Liver (tissue), 9 donors: ENCODE measurements around the gene MLH1. TPM values are rescaled to one million over a fixed set of nuclear protein-coding genes. Genes with fewer than 3 reads are reported as not detected.

ENCODE experiments used
- DNase-seq: peaks from one replicate; pipeline ENCODE4 v3.0.0-alpha.2; 2017; ENCODE audit warnings: low spot score
- H3K27ac ChIP-seq, 2 donors: one replicate each; pipeline ENCODE4 v1.7.0; 2013; ENCODE audit warnings: inconsistent platforms in 2 of 2, low read length in 2 of 2, control low read depth in 1 of 2, low read depth in 1 of 2, mild to moderate bottlenecking in 1 of 2
- H3K27me3 ChIP-seq, 4 donors: one replicate each; pipeline versions ENCODE4 v1.6.1 to v1.7.0; 2013; ENCODE audit warnings: low read length in 3 of 4, inconsistent platforms in 1 of 4, mild to moderate bottlenecking in 1 of 4, moderate library complexity in 1 of 4; ENCODE audit not compliant: control insufficient read depth in 4 of 4, insufficient read depth in 4 of 4
- H3K36me3 ChIP-seq, 4 donors: one replicate each; pipeline versions ENCODE4 v1.6.1 to v1.7.0; 2013; ENCODE audit warnings: low read length in 3 of 4, mild to moderate bottlenecking in 3 of 4, low read depth in 1 of 4, moderate library complexity in 1 of 4; ENCODE audit not compliant: control insufficient read depth in 4 of 4, insufficient read depth in 3 of 4
- H3K4me1 ChIP-seq, 4 donors: one replicate each; pipeline versions ENCODE4 v1.6.1 to v1.7.0; 2013; ENCODE audit warnings: low read length in 3 of 4, mild to moderate bottlenecking in 3 of 4, moderate library complexity in 1 of 4; ENCODE audit not compliant: control insufficient read depth in 4 of 4, insufficient read depth in 4 of 4
- H3K4me3 ChIP-seq, 3 donors: one replicate each; pipeline versions ENCODE4 v1.6.1 to v1.7.0; 2013; ENCODE audit warnings: low read length in 3 of 3, control low read depth in 1 of 3, low read depth in 1 of 3, mild to moderate bottlenecking in 1 of 3
- H3K9ac ChIP-seq, 2 donors: one replicate each; pipeline ENCODE4 v1.7.0; 2013; ENCODE audit warnings: low read length in 2 of 2, mild to moderate bottlenecking in 2 of 2, moderate library complexity in 2 of 2, control low read depth in 1 of 2, low read depth in 1 of 2
- H3K9me3 ChIP-seq, 4 donors: one replicate each; pipeline versions ENCODE4 v1.6.1 to v1.7.0; 2013; ENCODE audit warnings: low read length in 3 of 4; ENCODE audit not compliant: control insufficient read depth in 4 of 4
- ATF3 ChIP-seq: IDR thresholded peaks from 2 replicates; pipeline ENCODE4 v1.6.1; 2016; ENCODE audit warnings: antibody characterized with exemption
- CTCF ChIP-seq: fragments of 150-350 bp; IDR thresholded peaks from 2 replicates; pipeline ENCODE4 v1.5.1; 2017; ENCODE audit warnings: improper control_type of control experiment, low read depth, low read length; ENCODE audit not compliant: missing input control
- EGR1 ChIP-seq, 2 donors: IDR thresholded peaks; 2 replicates each; pipeline ENCODE4 v1.6.1; 2016 to 2018; ENCODE audit warnings: antibody characterized with exemption in 2 of 2, low read depth in 2 of 2
- FOXA1 ChIP-seq: IDR thresholded peaks from 2 replicates; pipeline ENCODE4 v1.6.1; 2016; ENCODE audit warnings: antibody characterized with exemption
- FOXA2 ChIP-seq: IDR thresholded peaks from 2 replicates; pipeline ENCODE4 v1.6.1; 2016; ENCODE audit warnings: antibody characterized with exemption
- GABPA ChIP-seq, 2 donors: IDR thresholded peaks in 1 of 2; conservative IDR thresholded peaks in 1 of 2; 2 replicates each; pipeline ENCODE4 v1.6.1; 2016; ENCODE audit warnings: antibody characterized with exemption in 2 of 2, mild to moderate bottlenecking in 1 of 2, moderate library complexity in 1 of 2
- HNF4A ChIP-seq, 2 donors: conservative IDR thresholded peaks; 2 replicates each; pipeline ENCODE4 v1.6.1; 2016; ENCODE audit warnings: antibody characterized with exemption in 2 of 2, mild to moderate bottlenecking in 2 of 2
- HNF4G ChIP-seq: IDR thresholded peaks from 2 replicates; pipeline ENCODE4 v1.6.1; 2016; ENCODE audit warnings: antibody characterized with exemption
- JUND ChIP-seq, 2 donors: IDR thresholded peaks; 2 replicates each; pipeline ENCODE4 v1.6.1; 2016; ENCODE audit warnings: antibody characterized with exemption in 2 of 2
- MAX ChIP-seq: IDR thresholded peaks from 2 replicates; pipeline ENCODE4 v1.6.1; 2016; ENCODE audit warnings: antibody characterized with exemption
- NR2F2 ChIP-seq: IDR thresholded peaks from 2 replicates; pipeline ENCODE4 v1.6.1; 2016; ENCODE audit warnings: antibody characterized with exemption
- RAD21 ChIP-seq, 2 donors: IDR thresholded peaks; 2 replicates each; pipeline ENCODE4 v1.6.1; 2016; ENCODE audit warnings: antibody characterized with exemption in 2 of 2, mild to moderate bottlenecking in 2 of 2
- REST ChIP-seq: IDR thresholded peaks from 2 replicates; pipeline ENCODE4 v1.6.1; 2016; ENCODE audit warnings: antibody characterized with exemption, mild to moderate bottlenecking
- RXRA ChIP-seq, 2 donors: IDR thresholded peaks; 2 replicates each; pipeline ENCODE4 v1.6.1; 2017 to 2018; ENCODE audit warnings: antibody characterized with exemption in 2 of 2, mild to moderate bottlenecking in 1 of 2
- SP1 ChIP-seq: IDR thresholded peaks from 2 replicates; pipeline ENCODE4 v1.6.1; 2018; ENCODE audit warnings: antibody characterized with exemption, mild to moderate bottlenecking
- TAF1 ChIP-seq: conservative IDR thresholded peaks from 2 replicates; pipeline ENCODE4 v1.6.1; 2016; ENCODE audit warnings: antibody characterized with exemption, mild to moderate bottlenecking
- YY1 ChIP-seq: IDR thresholded peaks from 2 replicates; pipeline ENCODE4 v1.6.1; 2016; ENCODE audit warnings: antibody characterized with exemption, mild to moderate bottlenecking
- WGBS: extraction: QIAGEN DNeasy Blood & Tissue Kit; methylation state at CpG from one replicate; pipeline ENCODE4 v1.1.7; 2013; 5-methylcytosine and 5-hydroxymethylcytosine counted together
- polyA plus RNA-seq, 2 donors: library from polyadenylated mRNA; stranded (reverse) in 1 of 2; unstranded in 1 of 2; fragments of 200-250 nt in 1 of 2; fragments of >200 nt in 1 of 2; fragmentation: Nextera tagmentation in 1 of 2; extraction: Ambion mirVana in 1 of 2; gene quantifications; one replicate each; pipeline versions ENCODE4 v1.2.1 to v1.2.3, GENCODE V29; 2013 to 2015
- total RNA-seq, 2 donors: library from RNA; depleted of rRNA; stranded (reverse); fragments of >200 nt; gene quantifications; one replicate each; pipeline ENCODE4 v1.2.3, GENCODE V29; 2014
- donor health status: healthy.
- donor health status: healthy.
- donor health status: healthy.
- donor health status: healthy.
- donor health status: healthy.

The MLH1 gene
- total and polyA plus RNA-seq, 4 donors, result 9.4 to 34.2 (median 22.5) TPM

GRCh38 chr3:37074178-37074577, 80.9 kb downstream of the MLH1 start:
- WGBS, result 60% methylated on average over 3 of the region's 3 CpGs
- Histone ChIP-seq H3K9ac (no peak overlapping the region), H3K27ac (no peak overlapping the region), H3K4me1 (no peaks in the 10 kb centered on the region), H3K27me3 (no peaks in the 10 kb centered on the region), H3K36me3 (peaks cover 0 to 36% (median 19%) of the 10 kb centered on the region in 4 donors), H3K4me3 (no peak overlapping the region), H3K9me3 (no peaks in the 10 kb centered on the region)
- no peak for DNase-seq
- no peak for TF ChIP-seq YY1
- no peak for TF ChIP-seq GABPA (IDR thresholded peaks at IDR 0.05 in 1 of 2, conservative IDR thresholded peaks at IDR 0.05 in 1 of 2)
- TF ChIP-seq REST, result no peak
- TF ChIP-seq ATF3, result no peak
- TF ChIP-seq EGR1 (IDR thresholded peaks at IDR 0.05; ENCODE audit: low read depth in 2 of 2), result no peak
- TF ChIP-seq TAF1, result no peak
- TF ChIP-seq FOXA2, result no peak
- TF ChIP-seq RXRA (IDR thresholded peaks at IDR 0.05), result no peak
- TF ChIP-seq FOXA1, result no peak

- 96% methylated on average over 1 of the region's 1 CpG for WGBS
- Histone ChIP-seq H3K4me3 (no peak overlapping the region), H3K27me3 (no peaks in the 10 kb centered on the region), H3K4me1 (no peaks in the 10 kb centered on the region), H3K9me3 (no peaks in the 10 kb centered on the region), H3K9ac (no peak overlapping the region), H3K36me3 (peaks cover 0 to 33% (median 20%) of the 10 kb centered on the region in 4 donors), H3K27ac (no peak overlapping the region)
- TF ChIP-seq YY1 (no peak), EGR1 (IDR thresholded peaks at IDR 0.05; ENCODE audit: low read depth in 2 of 2) (no peak), TAF1 (no peak), MAX (no peak)
- DNase-seq, result no peak
Measured at GRCh38 chr3:37075955-37076354, 82.6 kb downstream of the MLH1 start.

- Histone ChIP-seq H3K9me3 (no peaks in the 10 kb centered on the region), H3K4me1 (peaks cover 1 to 15% (median 7%) of the 10 kb centered on the region in 4 donors), H3K9ac (no peak overlapping the region), H3K36me3 (peaks cover 1 to 14% (median 7%) of the 10 kb centered on the region in 4 donors), H3K27me3 (no peaks in the 10 kb centered on the region), H3K4me3 (no peak overlapping the region), H3K27ac (peak overlapping the region; percentile 28 to 65)
- no peak for DNase-seq
- 44% methylated on average over 3 of the region's 3 CpGs for WGBS
- TF ChIP-seq CTCF (no peak), GABPA (IDR thresholded peaks at IDR 0.05 in 1 of 2, conservative IDR thresholded peaks at IDR 0.05 in 1 of 2) (no peak), HNF4A (conservative IDR thresholded peaks at IDR 0.05) (peak; percentile 77 to 87), FOXA1 (peak; percentile 84), ATF3 (no peak), HNF4G (peak; percentile 47), TAF1 (no peak), REST (peak; percentile 16), RAD21 (IDR thresholded peaks at IDR 0.05) (peak; percentile 14 to 16), EGR1 (IDR thresholded peaks at IDR 0.05; ENCODE audit: low read depth in 2 of 2) (no peak), NR2F2 (no peak), SP1 (peak; percentile 71), RXRA (IDR thresholded peaks at IDR 0.05) (peak; percentile 24 to 74), JUND (IDR thresholded peaks at IDR 0.05) (peak in 1 of 2 donors; percentile 27), MAX (no peak), YY1 (peak; percentile 55)
Measured at GRCh38 chr3:37082317-37082716, 89.0 kb downstream of the MLH1 start.
